ENCODE measurements around the gene ARHGEF25. TPM values are rescaled to one million over a fixed set of nuclear protein-coding genes. Genes with fewer than 3 reads are reported as not detected.
A peak's percentile ranks its signal among the peaks of the same experiment; 100 is the strongest.

ARHGEF25 gene
- total and polyA plus RNA-seq, 2 of the 4 experiments (the other 2 are of a cell fraction): 6.3 to 17.9 TPM

DNA sequence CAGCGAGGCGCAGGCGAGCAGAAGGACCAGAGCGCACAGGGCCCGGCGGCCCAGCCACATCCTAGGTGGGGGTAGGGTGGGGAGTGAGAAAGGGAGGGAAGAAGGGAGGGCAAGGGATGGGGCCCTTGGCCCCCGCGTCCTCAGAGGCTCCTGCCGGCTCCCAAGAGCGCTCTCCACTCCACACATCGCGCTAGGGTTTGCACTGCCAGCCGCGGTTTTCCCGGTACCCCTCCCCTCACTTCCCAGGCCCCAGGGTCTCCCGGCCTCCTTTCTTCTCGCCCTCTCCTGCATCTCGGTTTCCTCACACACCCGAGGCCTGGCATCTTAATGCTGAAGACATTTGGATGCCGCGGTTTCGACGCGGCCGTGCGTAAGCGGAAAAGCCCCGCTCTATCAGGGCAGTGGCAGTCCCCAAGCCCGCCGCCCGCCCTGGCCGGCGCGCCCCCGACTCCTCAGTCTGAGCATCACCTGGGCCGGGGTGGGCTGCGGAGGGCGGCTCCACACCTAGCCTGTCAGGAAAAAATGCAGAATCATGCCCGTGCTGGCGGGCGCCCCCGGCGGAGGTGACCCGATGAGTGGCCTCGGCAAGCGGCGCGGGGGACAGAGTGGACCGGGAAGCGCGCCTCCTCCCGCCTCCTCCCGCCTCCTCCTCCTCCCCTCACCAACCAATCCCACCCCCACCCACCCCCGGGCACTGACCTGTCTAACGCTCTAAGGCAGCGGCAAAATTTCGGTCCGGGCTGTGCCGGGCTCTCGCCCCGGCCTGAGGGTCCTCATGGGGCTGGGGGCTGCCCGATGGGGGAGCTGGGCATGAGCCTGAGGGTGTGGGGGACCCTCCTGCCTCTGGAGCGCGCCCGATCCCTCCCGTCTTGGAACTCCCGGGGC is 21.1 kb downstream of the ARHGEF25 start:
- Histone ChIP-seq H3K36me3 (ENCODE audit: control insufficient read depth, insufficient read depth, low read length) (no peaks in the 10 kb centered on the region), H2BK5ac (ENCODE audit: low read depth, low read length, poor library complexity, severe bottlenecking) (no peak overlapping the region), H3K9me3 (ENCODE audit: control insufficient read depth, insufficient read depth, low read length) (no peaks in the 10 kb centered on the region), H2BK15ac (ENCODE audit: low read depth, low read length) (no peak overlapping the region), H2AFZ (replicated peaks; ENCODE audit: low read length, poor library complexity) (peak overlapping the region; percentile 92), H3K4ac (ENCODE audit: low read depth, low read length) (no peak overlapping the region), H2BK120ac (ENCODE audit: low read depth, low read length) (no peak overlapping the region), H2AK5ac (ENCODE audit: low read depth, low read length) (no peak overlapping the region), H4K20me1 (ENCODE audit: insufficient read depth, low read length) (no peaks in the 10 kb centered on the region; the same call in 1 of the 2 replicates), H2BK20ac (ENCODE audit: low read depth, low read length) (no peak overlapping the region), H4K8ac (ENCODE audit: low read depth in 2 of 2, low read length in 2 of 2) (no peak overlapping the region), H3K4me1 (ENCODE audit: control insufficient read depth, insufficient read depth, low read length) (peaks cover 2% of the 10 kb centered on the region; the same call in 1 of the 2 replicates), H3K27me3 (ENCODE audit: control insufficient read depth, insufficient read depth, low read length) (peaks cover 47% of the 10 kb centered on the region), H4K5ac (ENCODE audit: low read depth, low read length) (no peak overlapping the region), H3K4me3 (ENCODE audit: insufficient read depth, low read depth, low read length) (peak overlapping the region; percentile 43), H3K14ac (replicated peaks; ENCODE audit: low read depth, low read length) (no peak overlapping the region), H3K18ac (ENCODE audit: low read depth, low read length) (no peak overlapping the region), H3K4me2 (ENCODE audit: low read depth, low read length) (peak overlapping the region; percentile 81), H3K56ac (ENCODE audit: extremely low read depth, insufficient read depth, low read length) (no peak overlapping the region), H2AK9ac (replicated peaks; ENCODE audit: low read depth, low read length, poor library complexity) (peak overlapping the region; percentile 63), H3K27ac (ENCODE audit: insufficient read depth, low read length) (no peak overlapping the region), H4K91ac (ENCODE audit: insufficient read depth, low read depth, low read length) (no peak overlapping the region), H3K9me1 (ENCODE audit: insufficient read depth, low read length) (no peaks in the 10 kb centered on the region), H3K23ac (ENCODE audit: low read depth, low read length) (no peak overlapping the region), H3K79me1 (ENCODE audit: low read depth in 1 of 2, low read length in 2 of 2) (no peaks in the 10 kb centered on the region), H3K9ac (ENCODE audit: low read depth, low read length) (no peak overlapping the region)
- in situ Hi-C loops (cut with MboI; ENCODE audit: low sequenced_read_pairs) (no loop called here), dilution Hi-C loops (cut with HindIII; ENCODE audit: low sequenced_read_pairs, unreplicated experiment) (no loop called here), intact Hi-C loops (cut with micrococcal nuclease) (loop anchor here (2.0 kb wide), 1 partner anchor 60 kb away; no protein-coding TSS in a partner anchor)
- POLR2A ChIA-PET (ENCODE audit: unreplicated experiment): no interaction called here
- 0% methylated on average over 16 of the region's 67 CpGs; no CpG with 5 or more reads in 1 of the 2 experiments for WGBS, 2 experiments (ENCODE audit: extremely low coverage in 2 of 2, insufficient read length in 1 of 2)
- CTCF ChIA-PET: interaction anchor here (0.6 to 1.5 kb wide), 13 partner anchors 11 to 117 kb away, joined by 3 to 11 read pairs (median 3); partner anchors contain the start of gene PIP4K2C
- BruUV-seq (replicated peaks): no TSS peak
- DNase-seq (no peak), ATAC-seq (ENCODE audit: low read depth) (peak; percentile 58)
- TF ChIP-seq MAZ (IDR thresholded peaks at IDR 0.05; ENCODE audit: borderline replicate concordance, low read depth, low read length) (no peak), POLR2A (IDR thresholded peaks at IDR 0.05; ENCODE audit: low read depth, low read length) (no peak), RAD21 (IDR thresholded peaks at IDR 0.05; ENCODE audit: low read length) (no peak), FOS (IDR thresholded peaks at IDR 0.05; ENCODE audit: low read depth, low read length) (no peak), SMC3 (IDR thresholded peaks at IDR 0.05; ENCODE audit: low read depth, low read length) (no peak), MXI1 (IDR thresholded peaks at IDR 0.05; ENCODE audit: borderline replicate concordance, low read depth, low read length) (no peak), MAFK (IDR thresholded peaks at IDR 0.05; ENCODE audit: low read depth, low read length) (no peak), ELK1 (IDR thresholded peaks at IDR 0.05; ENCODE audit: borderline replicate concordance, low read depth, low read length) (no peak), RCOR1 (IDR thresholded peaks at IDR 0.05; ENCODE audit: insufficient replicate concordance, low read length) (no peak), BHLHE40 (IDR thresholded peaks at IDR 0.05; ENCODE audit: low read depth, low read length) (no peak), CEBPB (IDR thresholded peaks at IDR 0.05; ENCODE audit: low read depth, low read length) (no peak), CHD1 (IDR thresholded peaks at IDR 0.05; ENCODE audit: low read depth, low read length) (no peak)
- TF ChIP-seq, protein P1, sequence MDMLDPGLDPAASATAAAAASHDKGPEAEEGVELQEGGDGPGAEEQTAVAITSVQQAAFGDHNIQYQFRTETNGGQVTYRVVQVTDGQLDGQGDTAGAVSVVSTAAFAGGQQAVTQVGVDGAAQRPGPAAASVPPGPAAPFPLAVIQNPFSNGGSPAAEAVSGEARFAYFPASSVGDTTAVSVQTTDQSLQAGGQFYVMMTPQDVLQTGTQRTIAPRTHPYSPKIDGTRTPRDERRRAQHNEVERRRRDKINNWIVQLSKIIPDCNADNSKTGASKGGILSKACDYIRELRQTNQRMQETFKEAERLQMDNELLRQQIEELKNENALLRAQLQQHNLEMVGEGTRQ (IDR thresholded peaks at IDR 0.05; ENCODE audit: low read depth, low read length): no peak
- TF ChIP-seq, protein P2, sequence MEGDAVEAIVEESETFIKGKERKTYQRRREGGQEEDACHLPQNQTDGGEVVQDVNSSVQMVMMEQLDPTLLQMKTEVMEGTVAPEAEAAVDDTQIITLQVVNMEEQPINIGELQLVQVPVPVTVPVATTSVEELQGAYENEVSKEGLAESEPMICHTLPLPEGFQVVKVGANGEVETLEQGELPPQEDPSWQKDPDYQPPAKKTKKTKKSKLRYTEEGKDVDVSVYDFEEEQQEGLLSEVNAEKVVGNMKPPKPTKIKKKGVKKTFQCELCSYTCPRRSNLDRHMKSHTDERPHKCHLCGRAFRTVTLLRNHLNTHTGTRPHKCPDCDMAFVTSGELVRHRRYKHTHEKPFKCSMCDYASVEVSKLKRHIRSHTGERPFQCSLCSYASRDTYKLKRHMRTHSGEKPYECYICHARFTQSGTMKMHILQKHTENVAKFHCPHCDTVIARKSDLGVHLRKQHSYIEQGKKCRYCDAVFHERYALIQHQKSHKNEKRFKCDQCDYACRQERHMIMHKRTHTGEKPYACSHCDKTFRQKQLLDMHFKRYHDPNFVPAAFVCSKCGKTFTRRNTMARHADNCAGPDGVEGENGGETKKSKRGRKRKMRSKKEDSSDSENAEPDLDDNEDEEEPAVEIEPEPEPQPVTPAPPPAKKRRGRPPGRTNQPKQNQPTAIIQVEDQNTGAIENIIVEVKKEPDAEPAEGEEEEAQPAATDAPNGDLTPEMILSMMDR (conservative IDR thresholded peaks at IDR 0.05; ENCODE audit: low read depth, low read length): no peak

Data from IMR-90 (cell line).